Measurements from ENCODE around the gene CDIP1.

CDIP1 gene

DNA sequence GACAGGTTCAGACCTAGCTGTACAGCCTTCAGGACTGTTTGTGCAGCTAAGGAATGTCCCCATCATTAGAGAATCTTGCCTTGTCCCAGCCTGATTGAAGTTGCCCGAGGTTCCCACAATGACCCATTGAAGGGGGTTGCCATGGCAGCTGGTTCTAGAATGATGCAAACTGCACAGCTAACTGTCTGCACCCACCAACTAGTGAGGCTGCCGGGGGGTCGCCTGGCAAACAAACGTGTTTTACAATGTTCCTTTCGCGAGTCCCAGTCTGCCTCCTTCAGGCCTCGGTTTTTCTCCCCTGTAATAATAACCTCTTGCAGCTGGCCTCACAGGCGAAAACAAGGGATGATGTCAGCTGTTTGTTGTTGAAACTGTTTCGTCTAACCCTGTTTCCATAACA lies 23.0 kb upstream of the CDIP1 start:
- no peak overlapping the region for H3K4me3 ChIP-seq (ENCODE audit: control insufficient read depth, low read depth, low read length)
- DNase-seq (ENCODE audit: low read depth), result no peak
- TF ChIP-seq, protein P1, sequence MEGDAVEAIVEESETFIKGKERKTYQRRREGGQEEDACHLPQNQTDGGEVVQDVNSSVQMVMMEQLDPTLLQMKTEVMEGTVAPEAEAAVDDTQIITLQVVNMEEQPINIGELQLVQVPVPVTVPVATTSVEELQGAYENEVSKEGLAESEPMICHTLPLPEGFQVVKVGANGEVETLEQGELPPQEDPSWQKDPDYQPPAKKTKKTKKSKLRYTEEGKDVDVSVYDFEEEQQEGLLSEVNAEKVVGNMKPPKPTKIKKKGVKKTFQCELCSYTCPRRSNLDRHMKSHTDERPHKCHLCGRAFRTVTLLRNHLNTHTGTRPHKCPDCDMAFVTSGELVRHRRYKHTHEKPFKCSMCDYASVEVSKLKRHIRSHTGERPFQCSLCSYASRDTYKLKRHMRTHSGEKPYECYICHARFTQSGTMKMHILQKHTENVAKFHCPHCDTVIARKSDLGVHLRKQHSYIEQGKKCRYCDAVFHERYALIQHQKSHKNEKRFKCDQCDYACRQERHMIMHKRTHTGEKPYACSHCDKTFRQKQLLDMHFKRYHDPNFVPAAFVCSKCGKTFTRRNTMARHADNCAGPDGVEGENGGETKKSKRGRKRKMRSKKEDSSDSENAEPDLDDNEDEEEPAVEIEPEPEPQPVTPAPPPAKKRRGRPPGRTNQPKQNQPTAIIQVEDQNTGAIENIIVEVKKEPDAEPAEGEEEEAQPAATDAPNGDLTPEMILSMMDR (IDR thresholded peaks at IDR 0.05; ENCODE audit: control insufficient read depth, insufficient read depth, low read depth, low read length, missing control alignments), result no peak

DNA sequence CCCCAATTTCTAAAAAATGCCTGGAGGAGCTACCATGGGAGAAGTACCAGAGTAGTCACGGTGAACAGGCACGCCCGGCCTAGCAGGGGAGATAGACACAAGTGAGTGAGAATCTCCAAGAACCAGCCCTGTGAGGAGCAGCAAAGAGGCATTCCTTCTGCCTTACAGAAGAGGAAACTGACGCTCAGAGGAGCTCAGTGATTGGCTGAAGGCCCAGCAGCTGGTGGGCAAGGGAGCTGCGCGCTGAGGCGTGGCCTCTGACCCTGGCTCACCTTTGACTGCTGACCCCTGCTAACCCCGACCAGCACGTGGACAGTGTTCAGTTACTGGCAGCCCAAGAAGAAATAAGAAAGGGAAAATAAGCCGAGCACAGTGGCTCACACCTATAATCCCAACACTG lies 19.4 kb upstream of the CDIP1 start:
- no peak for DNase-seq (ENCODE audit: low read depth)
- TF ChIP-seq, protein P1 (IDR thresholded peaks at IDR 0.05; ENCODE audit: control insufficient read depth, insufficient read depth, low read depth, low read length, missing control alignments), result no peak
- H3K4me3 ChIP-seq (ENCODE audit: control insufficient read depth, low read depth, low read length), result no peak overlapping the region

DNA sequence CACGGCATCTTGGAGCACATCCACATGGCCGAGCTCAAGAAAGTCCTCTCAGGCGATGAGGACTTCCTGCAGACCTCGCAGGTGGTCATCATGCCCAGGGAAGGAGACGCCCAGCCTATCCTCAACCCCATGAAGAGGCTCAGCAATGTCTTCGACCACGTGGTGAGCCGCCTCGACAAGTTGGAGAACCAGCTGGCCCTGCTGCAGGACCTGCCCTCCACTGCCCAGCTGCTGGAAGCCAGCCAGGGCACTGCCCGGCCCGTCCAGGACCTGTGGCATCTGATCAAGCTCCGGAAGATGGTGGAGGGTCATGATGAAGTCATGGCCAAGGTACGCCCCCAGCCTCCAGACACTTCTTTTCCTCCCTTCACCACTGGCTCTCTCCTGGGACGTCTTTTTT lies 18.0 kb upstream of the CDIP1 start:
- H3K4me3 ChIP-seq (ENCODE audit: control insufficient read depth, low read depth, low read length), result no peak overlapping the region
- TF ChIP-seq, protein P1 (IDR thresholded peaks at IDR 0.05; ENCODE audit: control insufficient read depth, insufficient read depth, low read depth, low read length, missing control alignments), result no peak
- no peak for DNase-seq (ENCODE audit: low read depth)

DNA sequence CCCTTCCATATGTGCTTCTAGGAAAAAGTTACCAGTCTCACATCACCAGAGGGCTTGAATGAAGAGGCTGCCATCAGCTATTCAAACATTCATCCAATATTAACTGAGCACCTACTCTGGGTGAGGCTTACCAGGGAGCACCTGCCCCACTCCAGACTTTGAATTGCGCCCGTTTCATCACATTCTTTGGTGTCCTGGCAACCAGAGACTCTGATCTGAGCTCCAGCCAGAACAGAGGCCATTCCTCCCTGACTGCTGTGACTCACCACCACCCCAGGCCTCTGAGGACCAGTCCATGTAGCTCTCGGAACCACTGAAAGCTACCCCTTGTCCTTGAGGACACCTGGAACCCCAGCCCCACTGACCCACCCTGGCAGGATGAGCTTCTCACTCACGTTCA lies 17.5 kb upstream of the CDIP1 start, which contains the start of gene C16orf96:
Gene C16orf96 (plus strand): TSS at position 229 of the 400 bp plus-strand sequence. CDS start 150 bp downstream, at position 379.
- no peak within 1 kb of the TSS for H3K4me3 ChIP-seq (ENCODE audit: control insufficient read depth, low read depth, low read length)
- TF ChIP-seq, protein P1 (IDR thresholded peaks at IDR 0.05; ENCODE audit: control insufficient read depth, insufficient read depth, low read depth, low read length, missing control alignments), result no peak
- no peak for DNase-seq (ENCODE audit: low read depth)

DNA sequence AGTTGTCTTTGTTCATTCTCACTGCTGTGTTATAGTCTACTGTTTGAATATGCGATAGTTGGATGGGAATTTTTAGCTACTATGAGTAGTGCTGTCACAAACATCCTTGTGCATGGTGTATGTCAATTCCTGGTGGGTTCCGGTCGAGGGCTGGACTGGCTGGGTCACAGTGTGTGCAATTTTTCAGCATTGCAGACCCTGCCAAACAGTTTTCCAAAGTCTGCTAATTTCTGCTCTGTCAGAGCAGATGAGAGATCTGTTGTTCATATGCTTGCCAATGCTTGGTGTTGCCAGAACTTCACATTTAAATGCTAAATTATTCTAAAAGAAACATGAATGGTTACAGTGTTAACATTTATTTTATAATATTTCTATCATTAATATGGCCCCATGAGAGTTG lies 14.0 kb upstream of the CDIP1 start:
- no peak overlapping the region for H3K4me3 ChIP-seq (ENCODE audit: control insufficient read depth, low read depth, low read length)
- DNase-seq (ENCODE audit: low read depth), result no peak
- TF ChIP-seq, protein P1 (IDR thresholded peaks at IDR 0.05; ENCODE audit: control insufficient read depth, insufficient read depth, low read depth, low read length, missing control alignments), result no peak

DNA sequence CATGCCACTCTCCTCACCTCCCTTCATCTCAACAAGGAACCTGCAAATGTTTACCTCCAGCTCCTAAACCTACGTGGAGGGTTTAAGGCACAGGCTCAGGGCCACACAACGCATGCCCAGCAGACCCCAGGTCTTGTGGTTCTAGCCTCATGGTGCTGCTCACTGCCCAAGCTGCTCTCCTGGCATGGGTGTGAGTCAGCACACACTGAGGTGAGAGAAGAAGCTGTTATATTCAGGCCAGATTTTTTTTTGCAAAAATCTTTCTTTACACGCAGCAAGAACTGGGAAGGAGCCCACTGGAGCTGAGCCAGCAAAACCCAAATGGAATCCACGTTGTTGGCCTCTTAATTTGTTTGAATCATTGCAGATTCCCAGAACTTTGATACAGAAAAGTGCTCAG lies 12.0 kb upstream of the CDIP1 start:
- TF ChIP-seq, protein P1 (IDR thresholded peaks at IDR 0.05; ENCODE audit: control insufficient read depth, insufficient read depth, low read depth, low read length, missing control alignments), result no peak
- H3K4me3 ChIP-seq (ENCODE audit: control insufficient read depth, low read depth, low read length), result no peak overlapping the region
- DNase-seq (ENCODE audit: low read depth), result no peak

DNA sequence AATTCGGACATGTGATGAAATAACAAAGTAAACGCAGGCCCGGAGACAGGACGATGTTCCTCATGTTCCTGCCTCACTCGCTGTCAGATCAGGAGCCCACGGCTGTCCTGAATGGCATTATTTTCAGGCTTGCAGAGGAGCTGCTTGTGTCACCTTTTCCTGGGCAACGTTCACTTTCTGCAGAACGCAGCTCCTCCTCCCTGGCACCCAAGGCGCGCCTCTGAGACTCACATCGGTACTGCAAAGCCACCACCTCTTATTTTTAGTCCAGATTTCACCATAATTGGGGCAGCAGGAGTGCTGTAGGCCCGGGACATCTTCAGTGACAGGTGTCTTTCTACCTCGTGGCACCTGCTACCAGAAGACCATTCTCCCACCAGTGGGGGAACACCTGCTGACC lies 9.6 kb upstream of the CDIP1 start:
- no peak for DNase-seq (ENCODE audit: low read depth)
- TF ChIP-seq, protein P1 (IDR thresholded peaks at IDR 0.05; ENCODE audit: control insufficient read depth, insufficient read depth, low read depth, low read length, missing control alignments), result no peak
- H3K4me3 ChIP-seq (ENCODE audit: control insufficient read depth, low read depth, low read length), result no peak overlapping the region
